HG03196 (cell line): ENCODE results near the gene DCLK1.

Experiments
- ATAC-seq: cut with Tn5 transposase; IDR thresholded peaks from one replicate; pipeline ENCODE4 v1.9.1; 2021; ENCODE audit not compliant: unreplicated experiment

The DCLK1 gene

DNA sequence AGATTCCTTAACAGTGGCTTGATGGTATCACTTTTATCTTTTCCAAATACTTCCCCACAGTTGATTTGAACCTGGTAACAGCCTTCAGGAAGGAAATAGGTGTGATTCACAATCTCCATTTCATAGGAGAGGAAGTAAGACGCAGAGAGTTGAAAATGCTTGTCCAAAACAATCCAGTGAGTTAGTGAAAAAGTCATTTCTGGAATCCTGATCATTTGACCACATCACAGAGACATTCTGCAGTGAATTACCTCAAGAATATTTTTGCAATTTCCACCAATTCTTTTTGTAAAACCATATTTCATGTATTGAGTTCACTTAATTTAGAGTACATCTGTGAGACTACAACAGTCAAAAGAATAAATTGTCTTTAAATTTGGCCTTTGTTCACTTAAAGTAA, 292.8 kb downstream of the DCLK1 start:
- ATAC-seq, result no peak

DNA sequence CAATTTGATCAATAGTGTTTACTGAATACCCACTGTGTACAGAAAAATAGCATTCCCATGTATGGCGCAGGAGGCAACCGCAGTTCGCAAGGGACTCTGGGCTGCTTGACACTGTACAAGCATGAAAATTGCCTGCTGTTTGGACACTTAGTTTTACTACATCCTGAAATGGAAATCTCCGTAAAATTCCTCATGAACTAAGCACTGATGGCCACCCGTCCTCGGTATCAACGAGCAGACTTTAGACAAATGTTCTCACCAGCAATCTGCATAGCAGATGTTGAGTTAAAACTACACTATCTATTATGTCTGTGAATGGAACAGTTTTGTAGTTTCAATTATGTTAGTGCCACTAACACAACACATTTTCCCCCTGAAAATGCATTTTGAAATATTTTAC, 294.7 kb downstream of the DCLK1 start:
- no peak for ATAC-seq

DNA sequence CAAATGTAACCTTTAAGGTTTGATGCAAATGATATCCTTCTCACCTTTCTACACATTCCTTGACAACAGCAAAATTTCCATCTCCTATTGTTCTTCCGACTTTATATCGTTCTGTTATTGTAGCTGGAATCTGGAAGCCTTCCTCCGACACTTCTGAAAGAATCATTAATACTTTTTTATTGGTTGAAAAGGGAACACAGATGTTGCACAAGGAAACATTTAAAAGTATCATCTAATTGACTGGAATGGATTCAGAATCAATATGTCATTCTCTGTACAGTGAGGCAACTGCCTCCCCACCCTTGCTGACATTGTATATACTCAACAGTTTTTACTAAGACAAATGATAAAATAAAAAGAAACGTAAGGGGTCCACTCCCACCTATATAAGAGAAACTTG, 295.2 kb downstream of the DCLK1 start:
- no peak for ATAC-seq

DNA sequence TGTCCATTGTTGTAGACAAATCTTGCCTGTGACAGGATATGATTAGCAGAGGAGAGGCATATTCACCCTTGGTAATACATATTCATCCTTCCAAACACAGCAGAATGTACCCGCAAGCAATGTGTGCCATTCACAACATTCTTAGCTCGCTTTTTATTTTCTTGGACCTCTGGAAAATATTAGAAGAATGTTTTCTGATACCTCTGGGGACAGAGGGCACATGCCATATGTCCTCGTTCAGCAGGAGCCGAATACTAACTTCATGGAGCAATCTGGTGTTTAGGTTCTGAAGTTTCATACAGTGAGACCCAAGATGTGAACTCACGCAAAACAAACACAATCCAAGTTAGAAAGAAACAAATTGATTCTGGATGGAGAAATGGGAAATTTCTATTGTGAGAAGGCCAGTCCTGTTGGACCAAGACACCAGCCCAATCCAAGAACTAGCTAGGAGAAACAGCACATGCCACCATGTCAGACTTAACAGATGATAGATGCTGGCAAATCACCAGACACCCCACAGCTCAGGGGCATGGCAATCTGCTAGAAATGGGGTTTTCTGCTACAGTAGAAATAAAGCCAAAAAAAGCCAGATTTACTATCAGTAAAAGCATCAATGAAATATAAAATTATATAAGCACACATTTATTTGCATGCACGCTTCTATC, 297.4 kb downstream of the DCLK1 start:
- no peak for ATAC-seq

DNA sequence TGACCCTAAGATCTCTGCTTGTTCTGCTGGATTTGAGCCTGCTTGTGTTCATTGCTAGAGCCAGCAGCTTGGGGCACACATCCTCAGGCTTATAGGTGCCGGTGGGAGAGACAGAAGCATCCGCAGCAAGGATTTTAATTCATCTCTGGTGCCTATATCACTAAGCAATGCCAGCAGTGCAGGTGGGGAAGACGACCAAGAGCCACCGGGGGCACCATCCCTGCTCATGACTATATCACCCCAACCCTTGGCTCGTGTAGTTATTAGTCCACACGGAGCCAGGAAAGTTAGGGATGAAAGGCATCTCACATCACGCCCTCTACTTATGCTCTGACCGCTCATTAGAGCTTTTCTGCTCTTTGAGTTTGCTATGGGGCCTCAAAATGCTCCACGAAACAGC, 298.2 kb downstream of the DCLK1 start:
- no peak for ATAC-seq

DNA sequence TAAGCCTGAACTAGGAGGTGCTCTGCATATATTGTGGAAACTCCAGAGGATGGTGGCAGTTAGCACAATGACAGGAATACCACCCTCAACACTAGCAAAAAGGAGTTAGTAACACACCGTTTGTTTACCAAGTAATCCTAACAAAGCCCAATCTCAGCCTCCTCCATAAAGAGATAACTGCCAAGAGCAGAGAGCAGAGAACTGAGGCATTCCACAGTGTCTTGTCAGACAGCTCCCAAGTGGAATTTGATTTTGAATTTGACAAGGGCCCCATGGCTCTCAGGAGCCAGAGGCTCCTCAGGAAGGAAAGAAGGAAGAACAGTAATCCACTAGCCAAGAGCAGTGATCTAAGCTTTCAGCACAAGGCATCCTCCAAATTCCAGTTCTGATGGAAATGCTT, 298.6 kb downstream of the DCLK1 start:
- no peak for ATAC-seq

DNA sequence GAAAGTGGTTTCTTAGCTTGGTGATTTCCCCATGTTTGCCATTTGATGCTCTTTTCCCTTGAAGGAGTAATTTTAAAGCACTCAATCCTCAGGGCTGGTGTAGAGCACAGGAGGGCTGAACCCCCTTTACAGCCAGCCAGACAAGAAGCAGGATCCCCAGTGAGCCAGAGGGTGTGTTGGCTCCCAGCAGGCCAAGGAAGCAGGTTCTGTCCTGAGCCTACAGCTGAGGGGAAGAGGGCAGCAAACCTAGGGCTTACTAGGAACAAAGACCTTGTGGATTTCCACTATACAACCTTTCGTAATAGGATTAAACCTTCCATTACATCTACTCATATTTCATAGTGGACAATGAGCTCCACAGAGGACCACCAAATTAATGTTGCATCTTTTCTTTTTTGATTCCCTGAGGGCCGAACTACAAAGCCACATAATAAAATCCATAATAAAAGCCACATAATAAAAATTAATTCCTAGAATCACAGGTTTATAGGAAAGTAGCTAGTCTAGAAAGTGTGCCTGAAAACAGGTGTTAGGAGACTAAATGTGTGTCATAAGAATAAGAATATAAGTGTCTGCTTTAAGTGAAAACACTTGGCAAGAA, 300.2 kb downstream of the DCLK1 start:
- ATAC-seq, result no peak

DNA sequence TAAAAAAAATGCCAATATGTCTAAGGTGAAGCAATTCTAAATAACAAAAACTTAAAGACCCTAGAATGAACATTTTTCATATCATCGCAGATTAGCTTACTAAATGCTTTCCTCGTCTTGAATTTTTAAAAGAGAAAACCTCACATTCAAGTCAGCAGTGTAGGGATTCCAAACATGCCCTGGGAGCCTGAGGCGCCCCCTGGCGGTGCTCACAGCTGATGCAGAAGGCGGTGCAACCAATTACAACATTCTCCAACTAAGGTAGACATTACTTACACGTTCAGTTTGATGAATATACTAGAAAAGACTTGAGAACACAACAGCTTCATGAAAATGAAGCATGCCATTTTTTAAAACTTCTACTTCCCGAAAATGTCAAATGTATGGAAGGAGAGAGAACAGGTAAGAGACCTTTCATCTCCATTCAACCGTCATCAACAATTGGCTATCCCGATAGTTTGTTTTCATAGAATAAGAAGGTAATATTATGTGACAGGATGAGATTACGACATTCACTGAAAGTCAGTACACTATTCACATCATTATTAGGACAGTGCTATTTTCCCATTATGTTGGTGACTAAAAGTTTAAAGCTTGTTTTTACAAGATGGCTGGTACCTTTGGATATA, 304.4 kb downstream of the DCLK1 start:
- ATAC-seq, result no peak

DNA sequence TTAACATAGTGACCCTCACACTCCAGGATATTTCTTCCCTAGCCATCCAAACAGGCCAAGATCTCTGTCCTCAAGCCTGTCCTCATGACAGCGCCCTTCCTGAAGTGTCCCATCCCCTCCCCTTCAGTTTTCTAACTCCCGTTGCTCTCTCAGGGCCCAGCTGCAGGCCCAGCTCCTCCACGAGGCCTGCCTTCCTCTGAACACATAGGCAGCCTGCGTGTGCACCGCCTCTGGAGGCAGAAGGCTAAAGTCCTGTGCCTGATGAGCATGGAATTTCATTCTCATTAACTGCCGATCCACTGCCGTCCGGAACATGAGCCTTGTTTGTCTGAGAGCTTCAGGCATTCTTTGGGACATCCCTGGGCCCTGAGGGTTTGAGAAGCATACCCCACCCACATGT, 306.4 kb downstream of the DCLK1 start:
- no peak for ATAC-seq

DNA sequence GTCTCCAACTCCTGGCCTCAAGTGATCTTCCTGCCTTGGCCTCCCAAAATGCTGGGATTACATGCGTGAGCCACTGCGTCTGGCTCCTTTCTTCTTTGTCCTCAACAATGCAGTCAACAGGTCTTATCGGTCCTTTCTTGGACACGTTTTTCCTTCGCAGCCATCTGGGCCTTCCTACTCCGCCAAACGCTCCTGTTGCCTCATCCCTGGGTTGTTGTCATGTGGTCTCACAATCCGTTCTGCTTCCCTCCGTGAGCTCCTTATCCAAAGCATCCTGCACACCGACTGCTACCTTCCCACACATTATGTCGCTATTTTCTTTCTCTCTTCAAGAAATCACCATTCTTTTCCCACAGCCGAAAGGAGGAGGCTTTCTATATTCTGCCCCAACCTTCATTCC, 306.8 kb downstream of the DCLK1 start:
- ATAC-seq, result no peak

DNA sequence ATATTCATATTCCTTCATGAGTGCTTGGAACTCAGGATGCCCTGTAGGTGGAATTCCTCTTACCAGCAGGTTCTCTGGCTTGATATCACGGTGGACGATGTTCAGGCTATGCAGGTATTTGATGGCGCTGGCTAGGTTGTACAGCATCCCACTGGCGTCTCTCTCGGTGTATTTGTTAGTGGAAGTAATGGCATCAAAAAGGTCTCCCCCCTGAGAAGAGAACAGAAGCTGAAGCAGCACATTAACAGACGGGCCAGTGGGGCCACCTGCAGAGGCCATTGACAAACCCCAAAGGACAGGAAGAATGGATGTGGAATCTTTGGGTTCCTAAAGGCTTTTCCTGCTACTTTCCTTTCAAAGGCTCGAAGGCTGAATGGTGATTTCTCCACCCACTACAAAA, 308.5 kb downstream of the DCLK1 start:
- ATAC-seq, result no peak

DNA sequence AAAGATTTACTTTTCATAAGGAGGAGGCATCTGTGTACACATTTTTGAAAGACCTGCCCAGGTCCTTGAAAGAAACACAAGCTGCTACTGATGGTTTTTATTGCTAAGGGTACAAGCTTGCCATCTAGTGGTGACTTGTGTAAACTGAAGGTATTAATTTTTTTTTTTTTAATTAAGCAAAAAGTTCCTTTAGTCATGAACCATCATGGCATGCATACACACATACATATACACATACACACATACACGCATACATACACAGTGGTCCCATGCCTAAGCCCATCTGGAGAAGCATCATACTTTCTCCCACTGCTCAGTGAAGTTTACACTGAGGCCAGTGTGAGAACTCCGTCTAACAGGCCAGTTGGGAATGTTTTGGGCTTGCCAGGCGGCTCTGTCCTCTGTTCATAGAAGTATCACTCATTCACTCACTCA, 312.5 kb downstream of the DCLK1 start:
- no peak for ATAC-seq

DNA sequence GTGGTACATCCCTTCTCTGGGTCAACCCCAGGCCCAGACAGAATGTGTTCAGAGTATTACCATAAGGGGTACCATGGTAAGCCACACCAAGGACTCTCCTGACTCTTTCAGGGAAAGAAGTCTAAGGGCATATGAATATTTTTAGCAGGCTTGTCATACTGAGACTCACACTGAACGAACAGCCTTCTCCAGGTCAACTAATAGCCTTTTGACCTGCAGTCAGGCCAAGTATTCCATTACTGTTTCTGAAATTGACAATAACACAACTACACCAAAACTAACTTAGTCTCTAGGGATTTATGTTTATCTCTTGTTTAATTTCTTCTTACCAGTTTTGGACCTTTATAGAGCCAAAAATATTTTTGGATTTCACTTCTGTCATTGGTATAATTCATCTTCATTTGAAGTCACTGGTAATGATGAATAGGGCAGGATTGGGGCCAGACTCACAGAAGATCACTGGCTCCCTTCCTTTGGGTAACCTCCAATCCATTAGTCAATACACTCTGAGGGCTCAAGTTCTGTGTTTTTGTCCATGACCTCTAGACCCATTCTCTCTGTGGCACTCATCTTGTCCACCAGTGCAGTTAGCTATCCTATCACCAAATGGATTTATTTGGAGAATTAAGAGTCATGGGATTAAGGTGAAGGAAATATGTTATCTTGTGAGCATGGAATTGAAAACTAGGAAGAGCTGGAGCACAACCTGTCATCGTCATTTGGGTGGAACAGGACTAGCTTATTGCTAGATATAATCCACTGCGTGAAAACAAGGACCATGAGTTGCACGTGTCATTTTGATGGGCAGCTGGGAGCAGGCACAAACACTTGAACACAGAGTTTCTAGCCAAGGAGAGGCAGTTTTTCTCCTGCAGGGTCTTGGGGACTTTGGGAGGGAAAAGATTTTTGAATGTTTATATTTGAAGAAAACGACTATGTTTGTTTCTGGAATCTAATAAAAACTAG, 313.3 kb downstream of the DCLK1 start:
- no peak for ATAC-seq

DNA sequence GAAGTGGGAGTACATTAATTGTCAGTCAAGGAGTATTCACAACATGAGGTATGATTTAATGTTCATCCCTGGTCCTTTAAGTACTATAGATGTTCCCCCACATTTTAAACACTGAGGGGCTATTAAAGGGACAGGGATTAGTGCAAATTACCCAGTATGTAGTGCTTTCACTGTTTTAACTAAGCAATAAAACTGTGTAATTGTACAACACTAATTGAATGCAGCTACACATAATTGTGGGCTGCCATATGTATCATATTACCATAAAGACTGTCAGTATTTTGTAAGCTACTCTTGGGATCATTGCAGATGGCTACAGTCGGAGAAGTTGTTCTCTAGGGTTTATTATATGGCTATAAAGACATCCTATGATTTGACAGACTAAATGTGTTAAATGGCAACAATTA, 316.6 kb downstream of the DCLK1 start:
- no peak for ATAC-seq

DNA sequence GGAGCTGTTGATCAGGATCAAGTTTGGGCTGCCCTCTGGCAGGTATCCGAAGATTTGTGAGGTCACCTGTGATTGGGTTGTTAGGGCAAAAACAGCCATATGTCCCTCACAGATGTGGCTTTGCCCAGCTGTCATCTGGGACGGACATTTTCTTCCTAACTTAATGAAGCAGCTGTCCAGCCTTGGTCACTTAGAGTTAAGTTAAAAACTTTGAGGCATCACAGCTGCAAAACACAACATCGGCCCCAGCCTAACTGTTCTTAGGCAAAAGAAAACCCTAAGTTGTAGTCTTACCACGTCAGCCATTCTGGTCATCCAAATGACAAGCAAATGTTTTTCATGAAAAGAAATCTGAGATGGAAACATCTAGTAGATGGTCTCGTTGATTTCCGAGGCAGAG, 318.4 kb downstream of the DCLK1 start:
- ATAC-seq, result no peak

DNA sequence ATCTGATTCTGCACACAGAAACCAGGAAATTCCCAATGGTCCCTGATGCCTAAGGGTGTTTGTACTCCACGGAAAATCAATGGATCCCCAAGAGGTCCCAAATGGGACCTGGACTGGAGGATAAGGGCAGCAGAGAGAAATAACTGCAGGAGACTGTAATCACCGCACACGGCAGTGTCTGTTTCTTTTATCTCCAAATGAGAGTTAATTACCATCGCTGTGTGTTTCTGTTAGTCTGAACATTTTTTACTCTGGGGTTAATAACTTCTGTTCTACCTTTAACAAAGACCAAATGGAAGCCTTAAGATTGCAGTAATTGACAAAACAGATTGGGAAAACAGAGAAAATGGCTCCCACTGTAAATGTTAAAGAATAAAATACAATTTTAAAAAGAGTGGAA, 320.9 kb downstream of the DCLK1 start:
- no peak for ATAC-seq

DNA sequence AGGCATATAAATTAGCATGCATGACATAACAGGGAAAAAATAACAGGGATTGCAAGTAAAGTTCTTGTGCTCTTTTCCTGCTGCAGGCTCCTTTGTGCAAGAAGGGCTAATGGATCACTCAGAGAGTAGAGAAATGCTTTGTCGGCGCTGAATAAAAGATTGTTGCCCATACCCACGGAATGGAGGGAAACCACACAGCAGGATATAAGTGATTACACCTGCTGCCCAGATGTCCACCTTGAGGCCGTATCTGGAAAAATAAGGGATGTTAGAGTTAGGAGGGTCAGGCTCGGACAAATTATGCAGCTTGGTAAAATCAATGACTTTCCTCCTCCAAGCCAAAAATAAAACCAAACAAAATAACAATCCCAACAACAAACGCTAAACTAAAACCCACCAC, 322.3 kb downstream of the DCLK1 start:
- ATAC-seq, result no peak

DNA sequence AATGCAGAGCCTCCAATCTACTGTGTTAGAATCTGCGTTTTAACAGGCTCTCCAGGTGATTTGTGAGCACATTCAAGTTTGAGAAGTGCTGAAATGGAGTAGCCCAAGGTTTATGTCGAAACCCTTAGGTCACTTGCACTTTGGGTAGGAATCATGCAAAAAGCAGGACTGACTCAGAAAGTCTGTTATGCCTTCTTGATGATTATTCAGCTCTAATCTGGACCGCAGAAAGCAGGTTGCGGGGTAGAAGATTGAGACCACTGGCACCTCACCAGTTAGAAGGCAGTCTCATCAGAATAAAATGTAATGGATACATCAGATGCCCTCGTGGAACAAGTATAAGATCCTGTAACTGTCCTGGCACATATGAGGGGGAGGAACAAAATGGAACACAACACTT, 326.3 kb downstream of the DCLK1 start:
- no peak for ATAC-seq

DNA sequence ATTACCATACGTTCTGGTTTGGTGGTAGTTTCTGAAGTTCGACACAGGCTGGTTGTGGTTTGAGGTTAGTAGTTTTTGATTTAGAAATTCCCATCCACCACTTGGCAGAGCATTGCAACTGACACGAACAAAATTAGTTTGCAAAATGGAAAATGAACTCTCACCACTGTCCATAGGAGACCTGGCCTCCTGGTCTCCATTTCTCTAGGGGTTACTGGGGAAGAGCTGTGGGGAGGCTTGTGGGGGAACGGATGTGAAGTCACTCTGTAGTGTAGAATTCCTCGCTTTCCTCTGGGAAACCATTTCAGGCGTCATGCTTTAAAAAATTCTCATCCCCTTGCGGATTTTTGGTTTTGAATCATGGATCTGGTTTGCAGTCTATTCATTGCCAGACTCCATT, 333.2 kb downstream of the DCLK1 start:
- no peak for ATAC-seq

DNA sequence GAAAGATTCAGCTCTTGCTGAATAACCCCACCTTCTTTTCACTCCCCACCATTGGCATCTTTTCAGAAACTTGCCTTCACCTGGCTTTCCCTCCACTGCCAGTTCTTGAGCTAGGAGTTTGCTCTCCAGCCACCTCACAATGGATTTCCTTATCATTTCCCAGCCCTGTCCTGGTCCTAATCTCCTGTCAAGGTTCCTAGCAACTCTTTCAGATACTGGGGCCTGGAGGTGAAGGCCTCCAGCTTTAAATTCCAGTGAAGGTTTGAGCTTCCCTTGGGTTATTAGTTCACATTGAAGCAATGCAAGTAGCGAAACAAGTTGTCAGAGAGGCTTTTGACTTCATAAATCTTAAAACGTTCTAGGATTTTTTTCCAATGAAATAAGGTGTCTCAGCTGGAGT, 333.9 kb downstream of the DCLK1 start:
- ATAC-seq, result no peak

DNA sequence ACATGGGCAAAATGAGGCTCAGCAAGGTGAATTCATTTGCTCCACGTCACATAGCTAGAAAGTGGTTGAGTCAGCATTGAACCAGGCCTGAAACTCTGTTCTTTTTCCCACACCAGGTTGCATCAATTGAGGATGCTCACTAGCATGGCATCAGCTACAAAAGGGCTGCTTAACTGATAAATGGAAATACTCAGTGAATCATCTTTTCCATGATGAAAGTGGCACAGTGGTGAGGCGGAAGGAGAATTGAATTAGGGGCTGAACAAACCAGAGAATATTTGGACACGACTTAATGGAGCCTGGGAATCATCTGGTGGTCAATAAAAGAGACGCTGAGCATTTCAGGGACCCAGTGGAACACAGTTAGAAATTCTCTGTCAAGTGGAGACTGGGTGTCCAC, 334.6 kb downstream of the DCLK1 start:
- no peak for ATAC-seq
